CD4-positive, alpha-beta T cell treated with Interleukin-17A for 4 hours (primary cell): Measurements from ENCODE around the gene QPCT.
"Not testable (repeated sequence)": the region's sequence is repeated elsewhere in the genome, so short reads cannot be mapped to it uniquely, and the experiment has no call there.

Experiments used
- DNase-seq: peaks from one replicate; pipeline ENCODE4 v3.0.0-alpha.2; 2020; ENCODE audit warnings: mixed read lengths

QPCT gene

DNA sequence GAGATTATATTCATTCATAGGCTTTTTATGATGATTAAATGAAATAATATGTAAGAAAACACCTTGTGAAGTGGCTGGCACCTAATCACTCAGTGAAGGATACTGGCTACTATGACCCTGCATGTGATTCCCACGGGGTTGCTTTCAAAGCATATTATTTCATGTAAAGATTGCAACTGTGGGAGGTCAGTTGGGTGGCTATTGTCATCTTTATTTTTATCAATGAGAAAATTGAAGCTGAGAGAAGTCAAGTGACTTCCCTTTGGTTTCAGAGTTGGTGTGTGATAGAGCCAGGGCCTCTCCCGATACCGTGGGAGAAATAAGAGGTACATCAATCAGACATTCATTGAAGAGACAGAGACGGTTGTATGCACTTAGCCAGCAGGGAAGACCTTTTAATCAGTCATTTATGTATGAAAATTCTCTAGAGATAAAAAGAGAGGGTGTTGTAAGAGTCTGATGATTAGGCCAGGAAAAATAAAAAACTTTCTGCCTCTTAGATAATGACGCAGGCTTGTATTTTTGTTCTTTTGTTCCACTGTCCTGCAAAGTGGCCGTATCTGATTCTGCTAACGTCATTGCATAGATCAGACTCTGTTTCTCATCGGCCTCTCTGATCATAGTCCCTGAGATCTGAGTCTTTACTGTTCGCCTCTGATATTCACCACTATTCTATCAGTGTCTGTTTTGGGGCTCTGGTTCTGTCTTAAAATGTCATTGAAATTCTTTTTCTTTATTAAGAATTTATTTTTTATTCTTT, 50.5 kb downstream of the QPCT start:
- DNase-seq: no peak

DNA sequence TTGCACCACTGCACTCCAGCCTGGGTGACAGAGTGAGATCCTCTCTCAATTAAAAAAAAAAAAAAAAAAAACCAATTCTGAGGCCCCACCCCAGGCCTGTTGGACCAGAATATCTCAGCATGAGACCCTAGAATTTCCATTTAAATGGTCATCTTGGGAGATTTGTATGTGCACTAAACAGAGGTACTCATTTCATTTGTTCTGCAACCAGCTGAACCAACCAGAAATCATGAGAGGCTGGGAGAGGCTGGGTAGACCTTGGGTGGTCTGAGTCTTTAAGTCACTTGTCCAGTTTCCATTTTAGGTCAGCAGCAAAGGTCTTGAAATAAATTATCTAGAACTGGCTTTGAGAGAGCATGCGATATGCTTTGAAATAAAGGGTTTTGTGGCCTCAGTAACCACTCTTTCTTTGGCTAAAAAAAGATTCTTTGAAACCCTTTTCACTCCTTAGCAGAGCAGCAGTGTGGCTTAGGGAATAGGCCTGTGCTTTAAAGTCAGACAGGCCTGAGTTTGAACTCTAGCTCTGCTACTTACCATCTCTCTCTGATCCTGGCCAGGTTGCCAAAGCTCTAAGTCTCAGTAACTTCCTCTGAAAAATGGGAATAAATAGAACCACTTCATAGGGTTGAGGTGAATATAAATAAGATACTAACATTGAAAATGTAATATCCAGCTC, 52.6 kb downstream of the QPCT start:
- DNase-seq: no peak

DNA sequence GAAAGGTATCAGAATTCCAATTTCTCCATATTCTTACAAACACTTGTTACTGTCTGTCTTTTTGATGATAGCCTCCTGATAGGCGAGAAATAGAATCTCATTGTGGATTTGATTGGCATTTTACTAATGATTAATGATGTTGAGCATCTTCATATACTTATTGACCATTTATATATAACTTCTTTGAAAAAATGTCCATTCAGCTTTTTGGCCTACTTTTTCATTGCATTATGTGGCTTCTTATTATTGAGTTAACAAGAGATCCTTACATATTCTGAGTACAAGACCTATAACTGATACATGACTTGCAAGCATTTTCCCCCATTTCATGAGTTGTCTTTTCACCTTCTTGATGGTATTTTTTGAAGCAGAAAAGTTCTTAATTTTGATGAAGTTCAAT, 54.6 kb downstream of the QPCT start:
- no peak for DNase-seq

DNA sequence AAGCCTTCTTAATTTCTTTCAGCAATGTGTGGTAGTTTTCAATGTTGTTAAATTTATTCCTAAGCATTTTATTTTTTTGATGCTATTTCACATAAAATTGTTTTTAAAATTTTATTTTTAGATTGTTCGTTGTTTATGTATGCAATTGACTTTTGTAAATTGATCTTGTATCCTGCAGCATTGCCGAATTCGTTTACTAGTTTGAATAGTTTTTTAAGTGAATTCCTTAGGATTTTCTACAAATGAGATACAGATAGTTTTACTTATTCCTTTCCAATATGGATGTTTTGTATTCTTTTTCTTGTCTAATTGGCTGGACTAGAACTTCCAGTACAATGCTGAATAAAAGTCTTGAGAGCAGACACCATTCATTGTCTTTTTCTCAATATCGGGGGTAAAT, 55.6 kb downstream of the QPCT start:
- DNase-seq: no peak

DNA sequence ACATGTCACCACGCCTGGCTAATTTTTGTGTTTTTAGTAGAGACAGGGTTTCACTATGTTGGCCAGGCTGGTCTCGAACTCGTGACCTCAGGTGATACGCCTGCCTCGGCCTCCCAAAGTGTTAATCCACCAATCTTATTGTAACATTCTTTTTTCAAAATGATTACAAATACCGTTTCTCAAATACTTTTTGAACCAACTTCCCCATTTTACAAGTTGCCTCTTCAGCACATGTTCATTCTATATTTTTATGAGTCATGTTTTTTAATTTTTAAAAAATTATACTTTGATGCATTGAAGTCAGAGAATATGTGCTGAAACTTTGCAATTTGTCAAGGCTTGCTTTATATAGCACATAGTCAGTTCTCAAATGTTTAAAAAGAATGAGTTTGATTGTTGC, 58.2 kb downstream of the QPCT start:
- no peak for DNase-seq

DNA sequence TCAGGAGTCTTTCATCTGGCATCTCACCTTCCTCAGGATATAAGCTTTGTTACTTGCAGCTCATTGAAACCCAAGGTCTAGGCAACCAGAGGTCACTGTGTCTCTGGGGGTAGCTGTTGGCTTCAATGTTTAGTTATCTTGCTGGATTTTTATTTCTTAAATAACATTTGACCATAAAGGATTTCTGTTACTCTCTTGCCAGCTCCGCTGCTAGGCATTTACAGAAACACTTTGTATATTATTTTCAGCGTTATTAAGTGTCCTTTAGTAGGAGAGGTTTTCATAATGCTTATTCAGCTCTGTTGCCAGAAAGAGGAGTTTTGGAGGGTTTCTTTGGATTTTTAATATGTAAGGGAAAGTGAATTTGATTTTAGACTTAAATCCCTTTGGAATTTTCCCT, 61.4 kb downstream of the QPCT start:
- no peak for DNase-seq

DNA sequence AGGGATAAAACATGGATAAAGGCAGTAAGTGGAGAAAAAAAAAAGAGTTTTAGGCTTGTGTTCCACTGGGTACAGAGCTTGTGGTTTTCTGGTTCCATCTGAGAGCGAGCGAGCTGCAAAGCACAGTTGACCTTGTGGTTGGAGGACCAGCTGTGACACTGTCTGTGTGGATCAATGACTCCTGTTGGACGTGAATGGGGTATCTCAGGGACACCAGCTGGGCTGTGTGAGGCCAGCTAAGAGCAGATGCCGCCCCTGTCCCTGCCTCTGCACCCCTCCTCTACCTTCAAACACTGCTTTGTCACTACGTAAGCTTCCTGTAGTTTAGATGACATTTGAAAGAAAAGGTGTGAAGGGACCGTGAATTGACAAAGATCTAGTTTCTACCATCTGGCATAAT, 67.8 kb downstream of the QPCT start:
- DNase-seq: no peak

DNA sequence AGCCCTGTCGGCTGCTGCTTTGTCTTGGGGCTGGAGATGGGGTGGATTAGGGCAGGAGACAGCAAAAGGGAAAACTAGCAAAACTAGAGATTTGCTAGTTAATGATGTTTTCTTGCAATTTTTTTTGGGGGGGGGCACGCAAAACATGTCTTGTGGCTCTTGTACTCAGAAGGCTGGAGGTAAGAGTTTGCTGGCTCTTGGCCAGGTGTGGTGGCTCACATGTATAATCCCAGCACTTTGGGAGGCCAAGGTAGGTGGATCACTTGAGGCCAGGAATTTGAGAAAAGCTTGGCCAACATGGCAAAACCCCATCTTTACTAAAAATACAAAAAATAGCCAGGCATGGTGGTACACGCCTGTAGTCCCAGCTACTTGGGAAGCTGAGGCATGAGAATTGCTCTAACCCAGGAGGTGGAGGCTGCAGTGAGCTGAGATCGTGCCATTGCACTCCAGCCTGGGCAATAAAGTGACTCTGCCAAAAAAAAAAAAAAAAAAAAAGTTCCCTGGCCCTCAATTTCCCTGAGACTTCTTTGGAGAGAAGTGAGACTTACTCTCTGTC, 69.6 kb downstream of the QPCT start:
- not testable (repeated sequence) for DNase-seq

DNA sequence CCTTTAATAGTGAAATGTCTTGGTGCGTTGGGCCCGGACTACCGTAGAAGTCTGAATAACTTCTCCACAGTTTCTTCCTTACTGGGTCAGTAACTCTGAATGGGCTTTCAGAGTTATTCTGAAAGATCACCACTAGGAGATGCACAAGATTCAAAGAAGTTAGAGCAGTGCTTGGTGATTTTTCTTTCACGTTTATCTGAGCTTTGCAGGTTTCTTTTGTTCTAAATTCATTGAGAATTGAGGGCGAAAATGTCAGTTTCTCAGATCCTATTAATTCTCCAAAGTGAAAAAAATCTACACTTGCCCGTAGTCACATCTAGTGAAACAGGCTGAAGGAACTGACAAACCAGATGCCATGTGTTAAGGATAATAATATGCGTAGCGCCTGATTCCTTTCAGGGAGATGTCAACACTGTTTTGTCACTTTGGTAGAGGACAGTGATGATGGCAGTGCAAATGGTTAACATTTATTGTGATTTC, 70.1 kb downstream of the QPCT start:
- DNase-seq: no peak

DNA sequence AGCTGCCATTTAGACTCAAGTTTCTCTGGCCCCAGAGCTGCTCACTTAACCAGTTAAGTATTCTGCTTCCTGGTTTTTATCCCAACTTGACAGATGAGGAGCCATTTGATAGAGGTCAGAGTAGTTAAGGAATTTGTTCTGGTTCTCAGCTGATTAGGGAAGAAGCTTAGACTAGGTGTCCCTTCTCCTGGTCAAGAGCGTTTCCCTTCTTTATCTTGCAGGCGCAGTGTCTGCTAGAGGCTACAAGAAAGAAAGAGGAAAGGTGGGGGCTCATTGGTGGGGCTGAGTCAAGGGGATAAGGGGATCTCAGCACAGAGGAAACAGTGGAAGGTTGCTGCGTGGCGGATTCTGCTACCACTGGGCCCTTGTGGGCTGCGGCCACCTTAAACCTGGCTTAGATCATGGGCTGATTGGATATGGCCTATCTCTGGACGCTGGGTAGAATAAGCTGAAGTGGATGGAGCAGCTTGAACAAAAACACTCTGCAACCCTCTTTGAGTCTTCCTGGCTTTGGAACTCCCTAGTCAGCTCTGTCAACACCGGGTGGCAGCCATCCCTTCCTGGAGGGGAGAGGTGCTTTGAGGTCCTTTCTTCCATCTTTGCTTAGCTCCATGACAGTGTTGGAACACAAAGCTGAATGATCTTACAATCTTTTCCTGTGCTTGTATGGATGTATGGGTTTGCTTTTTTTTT, 70.8 kb downstream of the QPCT start:
- DNase-seq: no peak

DNA sequence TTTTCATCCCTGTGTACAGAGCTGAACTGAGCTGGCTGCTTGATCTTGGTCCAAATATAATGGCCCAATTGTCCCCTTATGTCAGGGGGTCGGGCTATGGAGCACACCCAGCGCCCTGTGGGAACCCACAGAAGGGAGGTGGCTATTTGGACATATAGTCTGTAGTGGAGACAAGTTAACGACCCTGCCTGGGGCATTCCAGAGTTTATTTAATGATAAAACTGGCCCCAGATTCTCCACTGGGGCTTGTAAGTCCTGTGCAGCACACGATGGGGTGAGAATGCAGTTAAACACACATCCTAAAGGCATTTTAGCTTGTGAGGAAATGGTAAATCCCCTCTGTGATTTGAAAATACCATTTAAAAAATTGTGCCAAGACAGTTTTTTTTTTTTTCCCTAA, 72.9 kb downstream of the QPCT start:
- DNase-seq: no peak

DNA sequence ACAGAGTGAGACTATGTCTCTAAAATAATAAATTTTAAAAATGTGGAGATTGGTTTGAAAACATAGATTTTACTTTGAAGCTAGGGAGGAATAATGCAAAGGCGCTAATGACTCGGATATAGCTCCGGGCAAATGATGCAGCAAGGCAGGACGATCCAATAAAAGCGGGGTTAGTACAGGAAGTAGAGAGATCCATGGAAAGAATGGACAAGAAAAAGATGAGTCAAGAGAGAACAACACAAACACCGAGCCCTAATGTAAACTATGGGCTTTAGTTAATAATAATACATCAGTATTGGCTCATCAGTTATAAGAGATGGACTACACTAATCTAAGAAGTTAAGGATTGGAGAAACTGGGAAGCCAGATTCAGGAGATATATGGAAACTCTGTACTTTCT, 74.5 kb downstream of the QPCT start:
- DNase-seq: no peak

DNA sequence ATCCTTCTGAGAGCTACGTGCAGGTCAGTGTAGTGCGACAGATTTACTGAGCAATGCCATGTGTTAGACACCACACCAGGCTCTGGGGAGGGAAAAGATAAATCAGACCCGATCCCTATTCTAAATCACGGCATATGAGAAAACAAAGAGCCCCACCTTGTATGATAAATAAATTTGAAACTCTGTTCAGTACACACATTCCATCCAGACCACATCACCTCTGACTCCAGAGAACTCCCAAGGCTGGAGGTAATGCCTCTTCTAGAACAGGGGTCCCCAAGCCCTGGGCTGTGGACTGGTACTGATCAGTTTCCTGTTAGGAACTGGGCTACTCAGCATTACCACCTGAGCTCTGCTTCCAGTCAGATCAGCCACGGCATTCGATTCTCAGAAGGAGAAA, 77.3 kb downstream of the QPCT start:
- no peak for DNase-seq

DNA sequence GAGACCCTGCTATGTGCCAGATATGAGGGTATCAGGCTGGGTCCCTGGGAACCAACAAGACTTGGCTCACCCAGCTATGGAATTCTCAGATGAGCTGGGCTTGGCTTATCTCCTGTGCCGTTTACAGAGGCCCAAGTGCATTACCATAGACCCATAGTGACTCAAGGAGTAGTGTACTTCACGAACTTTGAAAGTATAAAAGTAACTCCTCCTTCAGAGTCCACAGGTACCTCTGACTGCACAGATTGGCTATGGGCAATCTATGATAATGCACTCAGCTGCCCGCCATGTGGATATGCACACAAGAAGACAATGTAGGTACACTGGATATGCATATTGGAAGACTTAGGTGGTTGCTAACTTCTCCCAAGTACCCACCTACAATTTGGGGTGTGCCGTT, 78.4 kb downstream of the QPCT start:
- no peak for DNase-seq
